SW480 (cell line): ENCODE data around the gene SLC9A4.
"Not testable (repeated sequence)": the region's sequence is repeated elsewhere in the genome, so short reads cannot be mapped to it uniquely, and the experiment has no call there.

ENCODE experiments used
- DNase-seq: peaks from one replicate; pipeline ENCODE4 v3.0.0-alpha.2; 2016; ENCODE audit warnings: low spot score

Gene SLC9A4

DNA sequence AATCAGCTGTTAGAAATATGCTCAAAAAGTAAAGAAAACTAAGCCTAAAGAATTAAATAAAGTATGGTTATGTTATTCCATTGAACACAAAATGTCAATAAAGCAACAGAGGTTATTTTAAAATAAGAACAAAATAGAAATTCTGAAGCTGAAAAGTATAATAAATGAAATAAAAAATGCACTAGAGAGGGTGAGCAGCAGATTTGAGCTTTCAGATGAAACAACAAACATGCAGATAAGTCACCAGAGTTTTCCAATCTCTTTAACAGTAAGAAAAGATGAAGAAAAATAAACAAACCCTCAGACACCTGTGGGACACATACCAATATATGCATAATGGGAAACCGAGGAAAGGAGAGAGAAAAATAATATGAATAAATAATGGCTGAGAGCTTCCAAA is 76.0 kb downstream of the SLC9A4 start:
- no peak for DNase-seq

DNA sequence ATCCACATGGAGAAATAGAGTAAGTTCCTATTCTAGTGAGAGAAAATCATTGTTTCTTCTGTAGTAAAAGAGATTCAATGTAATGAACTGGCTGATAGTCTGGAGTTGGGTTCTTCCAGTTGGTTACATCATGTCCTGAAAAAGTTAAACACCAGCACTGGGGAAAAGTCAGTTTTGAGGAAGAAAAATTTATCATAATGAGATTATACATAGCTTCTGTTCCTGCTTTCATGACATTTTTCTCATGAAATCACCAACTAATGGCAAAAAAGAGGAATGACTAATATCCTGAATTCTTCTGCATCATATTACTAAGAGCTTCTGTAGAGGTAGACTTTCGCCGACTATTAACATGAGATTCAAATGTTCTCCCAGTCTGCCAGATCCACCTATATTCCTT is 77.1 kb downstream of the SLC9A4 start:
- no peak for DNase-seq

DNA sequence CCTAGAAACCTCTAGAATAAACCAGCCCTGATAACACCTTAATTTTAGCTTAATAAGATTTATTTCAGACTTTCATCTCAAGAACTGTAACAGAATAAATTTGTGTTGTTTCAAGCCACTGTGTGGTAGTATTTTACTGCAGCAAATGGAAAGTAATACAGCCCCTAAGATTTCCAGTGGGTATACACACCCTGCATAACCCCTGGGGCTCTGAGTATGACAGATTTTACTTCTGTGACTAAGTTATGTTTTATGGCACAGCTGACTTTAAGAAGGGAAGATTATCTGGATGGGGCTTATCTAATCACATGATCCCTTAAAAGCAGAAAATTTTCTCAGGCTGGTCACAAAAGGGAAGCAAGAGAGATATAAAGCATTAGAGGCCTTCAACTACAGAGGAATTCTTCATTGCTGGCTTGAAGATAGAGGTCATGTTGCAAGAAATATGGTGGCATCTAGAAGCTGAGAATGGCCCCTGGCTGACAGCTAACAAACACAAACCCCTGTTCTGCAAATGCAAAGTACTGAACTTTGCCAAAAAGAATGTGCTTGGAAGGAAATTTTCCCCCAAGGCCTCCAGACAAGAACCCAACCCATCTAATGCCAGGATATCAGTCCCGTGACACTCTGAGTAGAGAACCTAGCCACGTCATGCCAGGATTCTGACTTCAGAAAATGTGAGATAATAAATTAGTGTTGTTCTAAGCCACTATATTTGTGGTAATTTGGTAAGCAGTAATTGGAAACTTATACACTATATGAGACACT is 78.5 kb downstream of the SLC9A4 start:
- DNase-seq, result no peak

DNA sequence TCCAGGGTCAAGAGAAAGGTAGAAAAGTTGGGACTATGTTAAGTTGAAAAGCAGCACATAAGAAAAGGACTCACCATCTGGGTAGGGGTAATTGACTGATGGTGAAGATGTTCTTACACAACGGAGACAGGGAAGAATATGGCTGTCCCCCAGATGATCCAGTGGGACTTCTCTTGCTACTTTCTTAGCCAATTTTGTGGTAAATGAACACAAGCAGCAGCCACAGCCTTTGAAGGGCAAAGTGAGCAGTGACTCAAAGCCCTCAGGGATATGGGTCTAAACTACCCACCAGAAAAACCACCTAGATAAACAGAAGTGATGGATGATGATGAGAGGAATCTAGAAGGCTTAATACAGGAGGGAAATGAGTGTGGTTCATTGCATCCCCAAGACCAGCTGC is 80.6 kb downstream of the SLC9A4 start:
- DNase-seq, result no peak

DNA sequence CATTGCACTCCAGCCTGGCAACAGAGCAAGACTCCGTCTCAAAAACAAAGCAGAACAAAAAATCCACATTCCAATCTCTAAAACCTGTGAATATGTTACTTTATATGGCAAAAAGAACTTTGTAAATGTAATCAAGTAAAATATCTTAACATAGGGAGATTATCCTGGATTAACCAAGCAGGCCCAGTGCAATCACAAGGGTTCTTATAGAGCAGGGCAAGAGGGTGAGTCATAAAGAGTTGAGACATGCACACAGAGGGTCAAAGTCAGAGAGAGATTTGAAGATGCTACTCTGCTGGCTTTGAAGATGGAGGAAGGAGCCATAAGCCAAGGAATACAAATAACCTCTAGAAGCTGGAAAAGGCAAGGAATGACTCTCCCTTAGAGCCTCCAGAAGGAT is 85.4 kb downstream of the SLC9A4 start:
- DNase-seq, result no peak

DNA sequence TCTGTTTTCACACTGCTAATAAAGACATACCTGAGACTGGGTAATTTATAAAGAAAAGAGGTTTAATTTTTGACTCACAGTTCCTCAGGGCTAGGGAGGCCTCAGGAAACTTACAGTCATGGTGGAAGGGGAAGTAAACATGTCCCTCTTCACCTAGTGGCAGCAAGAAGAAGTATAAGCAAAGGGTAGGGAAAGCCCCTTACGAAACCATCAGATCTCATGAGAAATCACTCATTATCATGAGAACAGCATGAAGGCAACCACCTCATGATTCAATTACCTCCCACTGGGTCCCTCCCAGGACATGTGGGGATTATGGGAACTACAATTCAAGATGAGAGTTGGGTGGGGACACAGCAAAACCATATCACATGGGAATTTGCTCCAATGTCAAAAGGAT is 89.5 kb downstream of the SLC9A4 start:
- DNase-seq, result not testable (repeated sequence)

DNA sequence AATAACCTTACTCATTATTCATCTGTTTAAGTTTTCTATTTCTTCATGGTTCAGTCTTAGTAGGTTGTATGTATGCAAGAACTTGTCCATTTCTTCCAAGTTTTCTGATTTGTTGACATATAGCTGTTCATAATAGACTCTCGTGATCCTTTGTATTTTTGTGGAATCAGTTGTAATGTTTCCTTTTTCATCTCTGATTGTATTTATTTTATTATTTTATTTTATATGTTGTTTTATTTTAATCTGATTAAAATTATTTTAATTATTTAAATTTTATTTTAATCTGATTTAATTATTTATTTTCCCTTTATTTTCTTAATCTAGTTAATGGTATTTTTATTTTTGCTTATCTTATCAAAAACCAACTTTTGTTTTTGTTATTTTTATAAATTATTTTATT is 102.9 kb downstream of the SLC9A4 start:
- DNase-seq, result no peak

DNA sequence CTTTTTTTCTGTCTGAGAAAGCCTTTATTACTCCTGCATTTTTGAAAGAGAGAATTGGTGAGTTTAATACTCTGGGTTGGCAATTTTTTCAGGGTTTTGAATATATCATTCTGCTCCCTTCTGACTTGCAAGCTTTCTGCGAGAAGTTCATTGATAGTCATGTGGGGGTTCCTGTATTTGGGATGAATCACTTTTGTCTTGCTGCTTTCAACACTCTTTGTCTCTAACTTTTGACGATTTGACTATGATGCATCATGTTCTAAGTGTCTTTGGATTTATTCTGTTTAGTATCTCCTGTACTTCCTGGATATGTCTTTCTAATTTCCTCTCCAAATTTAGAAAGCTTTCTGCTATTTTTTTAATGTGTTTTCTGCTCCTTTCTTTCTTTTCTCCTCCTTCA is 105.3 kb downstream of the SLC9A4 start:
- DNase-seq, result no peak

DNA sequence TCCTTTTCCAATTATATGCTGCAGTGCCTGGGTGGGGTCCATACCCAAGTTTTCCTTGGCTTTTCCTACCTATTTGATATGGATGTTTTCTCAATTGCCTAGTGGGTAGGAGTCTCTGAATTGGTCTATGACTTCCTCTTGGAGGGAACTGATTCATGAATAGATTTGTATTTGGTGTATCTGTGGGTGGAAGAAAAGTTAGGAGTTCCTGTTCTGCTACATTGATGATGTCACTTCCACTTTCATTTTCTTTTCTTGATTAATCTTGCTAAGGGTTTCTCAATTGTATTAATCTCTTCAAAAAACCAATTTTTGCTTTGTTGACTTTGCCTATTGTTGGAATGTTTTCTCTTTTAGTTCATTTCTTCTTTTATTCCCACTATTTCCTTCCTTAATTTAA is 108.9 kb downstream of the SLC9A4 start:
- DNase-seq, result no peak

DNA sequence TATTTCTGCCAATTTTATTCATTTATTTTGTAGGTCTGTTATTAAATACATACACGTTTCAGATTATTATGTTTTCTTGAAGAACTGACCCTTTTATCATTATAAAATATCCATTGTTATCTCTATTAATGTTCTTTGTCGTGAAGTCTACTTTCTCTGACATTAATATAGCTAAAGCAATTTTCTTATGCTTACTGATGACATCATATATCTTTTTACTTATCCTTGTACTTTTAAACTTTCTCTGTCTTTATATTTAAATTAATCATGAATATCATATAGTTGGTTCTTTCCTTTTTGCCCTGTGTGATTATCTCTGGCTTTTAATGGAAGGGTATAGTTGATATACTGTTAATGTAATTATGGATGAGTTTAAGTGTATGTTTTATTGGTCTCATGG is 109.8 kb downstream of the SLC9A4 start:
- DNase-seq, result no peak
